Measurements from ENCODE around the gene C6orf89.

C6orf89 gene

DNA sequence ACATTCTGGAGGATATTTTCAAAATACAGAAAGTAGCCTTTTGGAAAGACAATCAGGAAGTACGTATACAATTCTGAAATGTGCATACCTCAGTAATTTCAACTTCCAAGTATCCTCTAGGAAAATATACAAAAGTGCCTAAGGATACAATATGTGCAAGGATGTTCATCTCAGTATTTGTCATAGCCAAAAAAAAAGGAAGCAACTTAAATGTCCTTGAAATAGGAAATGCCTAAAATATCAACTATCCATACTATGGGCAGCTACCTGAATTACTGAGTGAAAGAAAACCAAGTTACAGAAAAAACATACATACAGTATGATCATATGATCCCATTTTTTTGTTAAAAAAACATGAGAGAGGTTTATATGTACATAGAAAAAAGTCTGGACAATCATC lies 12.6 kb upstream of the C6orf89 start:
- TF ChIP-seq, protein P1, sequence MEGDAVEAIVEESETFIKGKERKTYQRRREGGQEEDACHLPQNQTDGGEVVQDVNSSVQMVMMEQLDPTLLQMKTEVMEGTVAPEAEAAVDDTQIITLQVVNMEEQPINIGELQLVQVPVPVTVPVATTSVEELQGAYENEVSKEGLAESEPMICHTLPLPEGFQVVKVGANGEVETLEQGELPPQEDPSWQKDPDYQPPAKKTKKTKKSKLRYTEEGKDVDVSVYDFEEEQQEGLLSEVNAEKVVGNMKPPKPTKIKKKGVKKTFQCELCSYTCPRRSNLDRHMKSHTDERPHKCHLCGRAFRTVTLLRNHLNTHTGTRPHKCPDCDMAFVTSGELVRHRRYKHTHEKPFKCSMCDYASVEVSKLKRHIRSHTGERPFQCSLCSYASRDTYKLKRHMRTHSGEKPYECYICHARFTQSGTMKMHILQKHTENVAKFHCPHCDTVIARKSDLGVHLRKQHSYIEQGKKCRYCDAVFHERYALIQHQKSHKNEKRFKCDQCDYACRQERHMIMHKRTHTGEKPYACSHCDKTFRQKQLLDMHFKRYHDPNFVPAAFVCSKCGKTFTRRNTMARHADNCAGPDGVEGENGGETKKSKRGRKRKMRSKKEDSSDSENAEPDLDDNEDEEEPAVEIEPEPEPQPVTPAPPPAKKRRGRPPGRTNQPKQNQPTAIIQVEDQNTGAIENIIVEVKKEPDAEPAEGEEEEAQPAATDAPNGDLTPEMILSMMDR (IDR thresholded peaks at IDR 0.05; ENCODE audit: low read depth, low read length, missing control alignments): no peak
- no peak overlapping the region; the same call in 1 of the 2 replicates for H3K4me3 ChIP-seq (ENCODE audit: low read depth, low read length)
- no peak for DNase-seq (ENCODE audit: low read depth)

- H3K4me3 ChIP-seq (ENCODE audit: low read depth, low read length): peak overlapping the region; percentile 87
- TF ChIP-seq, protein P1 (IDR thresholded peaks at IDR 0.05; ENCODE audit: low read depth, low read length, missing control alignments): peak; percentile 43
- no peak for DNase-seq (ENCODE audit: low read depth)
Observed at GRCh38 chr6:36873612-36874442, 11.9 kb upstream of the C6orf89 start.

- TF ChIP-seq, protein P1 (IDR thresholded peaks at IDR 0.05; ENCODE audit: low read depth, low read length, missing control alignments): peak; percentile 2
- peak within 1 kb of the TSS; percentile 87 for H3K4me3 ChIP-seq (ENCODE audit: low read depth, low read length)
- peak; percentile 75 for DNase-seq (ENCODE audit: low read depth)
Observed at GRCh38 chr6:36874443-36875249, 11.1 kb upstream of the C6orf89 start, which contains the start of gene PPIL1. PPIL1 (minus strand) TSS chr6:36874803; CDS start chr6:36874772, 31 bp downstream.

DNA sequence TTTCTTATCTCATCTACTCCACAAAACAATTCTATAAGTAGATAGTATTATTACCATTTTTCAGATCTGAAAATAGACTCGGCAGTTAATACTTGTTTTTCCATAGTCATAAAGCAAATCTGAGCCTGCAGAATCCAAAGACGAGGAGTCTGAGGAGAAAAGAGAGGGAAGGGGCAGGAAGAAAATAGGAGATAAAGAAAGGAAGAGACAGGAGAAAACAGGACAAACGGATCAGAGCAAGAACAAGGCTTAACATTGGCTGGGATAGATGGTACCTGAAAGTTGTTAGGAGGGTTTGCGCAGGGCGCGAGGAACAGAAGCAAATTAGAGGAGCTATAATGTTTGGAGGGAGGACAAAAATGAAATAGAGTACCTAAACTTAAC lies 10.5 kb upstream of the C6orf89 start:
- TF ChIP-seq, protein P1 (IDR thresholded peaks at IDR 0.05; ENCODE audit: low read depth, low read length, missing control alignments): no peak
- no peak for DNase-seq (ENCODE audit: low read depth)
- peak overlapping the region; percentile 87 for H3K4me3 ChIP-seq (ENCODE audit: low read depth, low read length)

- no peak for DNase-seq (ENCODE audit: low read depth)
- H3K4me3 ChIP-seq (ENCODE audit: low read depth, low read length): no peak overlapping the region
- TF ChIP-seq, protein P1 (IDR thresholded peaks at IDR 0.05; ENCODE audit: low read depth, low read length, missing control alignments): no peak
Observed at GRCh38 chr6:36884610-36885009, 1.1 kb upstream of the C6orf89 start.

- no peak for DNase-seq (ENCODE audit: low read depth)
- H3K4me3 ChIP-seq (ENCODE audit: low read depth, low read length): peak overlapping the region; percentile 70
- TF ChIP-seq, protein P1 (IDR thresholded peaks at IDR 0.05; ENCODE audit: low read depth, low read length, missing control alignments): no peak
Observed at GRCh38 chr6:36886950-36887618, 1.3 kb downstream of the C6orf89 start.
